Glomerular visceral epithelial cell (primary cell): ENCODE data around the gene KSR2.
A peak's percentile ranks its signal among the peaks of the same experiment; 100 is the strongest.
"Not testable (repeated sequence)": the region's sequence is repeated elsewhere in the genome, so short reads cannot be mapped to it uniquely, and the experiment has no call there.

Source experiments
- DNase-seq: peaks from one replicate; pipeline ENCODE4 v3.0.0-alpha.2; 2016; ENCODE audit errors: extremely low spot score

Gene KSR2

DNA sequence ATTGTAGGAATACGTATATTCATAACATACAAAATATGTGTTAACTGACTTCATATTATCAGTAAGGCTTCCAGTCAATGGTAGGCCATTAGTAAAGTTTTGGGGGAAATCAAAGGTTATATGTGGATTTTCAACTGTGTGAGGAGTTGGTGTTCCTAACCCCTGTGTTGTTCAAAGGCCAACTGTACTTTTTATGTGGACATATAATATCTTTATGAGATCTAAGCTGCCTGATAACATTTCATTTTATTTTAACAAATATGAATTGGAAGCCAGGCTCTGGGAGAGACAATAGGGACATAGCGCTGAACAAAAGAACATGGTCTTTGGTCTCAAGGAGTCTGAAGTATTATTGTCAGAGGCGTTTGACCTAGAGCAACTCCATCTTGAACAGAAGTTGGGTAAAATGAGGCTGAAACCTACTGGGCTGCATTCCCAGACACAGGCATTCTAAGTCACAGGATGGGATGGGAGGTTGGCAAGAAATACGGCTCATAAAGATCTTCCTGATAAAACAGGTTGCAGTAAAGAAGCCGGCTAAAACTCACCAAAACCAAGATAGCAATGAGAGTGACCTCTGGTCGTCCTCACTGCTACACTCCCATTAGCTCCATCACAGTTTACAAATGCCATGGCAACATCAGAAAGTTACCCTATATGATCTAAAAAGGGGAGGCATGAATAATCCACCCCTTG lies 147.2 kb downstream of the KSR2 start:
- no peak for DNase-seq

DNA sequence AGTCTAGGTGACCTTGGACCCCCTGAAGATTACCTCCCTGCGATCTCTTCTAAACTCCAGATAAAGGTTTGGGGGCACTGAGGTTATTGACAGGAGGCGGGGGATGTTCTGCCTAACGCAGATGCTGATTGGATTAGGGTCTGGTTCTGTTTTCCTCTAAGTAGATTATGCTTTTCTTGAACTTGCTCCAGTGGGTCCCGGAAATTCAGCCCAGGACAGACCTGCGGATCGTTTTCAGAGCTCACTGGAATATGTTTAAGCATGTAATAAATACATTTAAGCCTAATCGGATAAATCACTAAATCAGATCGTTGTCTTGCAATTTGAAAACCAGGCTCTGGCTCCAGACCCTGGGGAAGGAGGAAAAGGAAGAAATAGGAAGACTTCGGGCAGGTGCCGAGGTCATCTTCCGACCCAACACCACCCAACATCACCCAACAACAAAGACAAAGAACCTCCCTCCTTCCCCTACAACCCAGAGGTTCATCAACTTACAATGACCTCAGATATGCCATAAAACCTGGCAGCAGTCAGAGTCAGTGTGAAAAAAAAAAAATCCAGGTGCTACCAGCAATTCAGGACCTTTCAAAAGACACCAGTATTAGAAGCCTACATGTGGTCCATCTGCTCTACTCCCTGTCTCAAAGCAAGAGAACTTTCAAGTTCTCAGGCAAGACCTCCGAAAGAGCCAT lies 148.4 kb downstream of the KSR2 start:
- no peak for DNase-seq

DNA sequence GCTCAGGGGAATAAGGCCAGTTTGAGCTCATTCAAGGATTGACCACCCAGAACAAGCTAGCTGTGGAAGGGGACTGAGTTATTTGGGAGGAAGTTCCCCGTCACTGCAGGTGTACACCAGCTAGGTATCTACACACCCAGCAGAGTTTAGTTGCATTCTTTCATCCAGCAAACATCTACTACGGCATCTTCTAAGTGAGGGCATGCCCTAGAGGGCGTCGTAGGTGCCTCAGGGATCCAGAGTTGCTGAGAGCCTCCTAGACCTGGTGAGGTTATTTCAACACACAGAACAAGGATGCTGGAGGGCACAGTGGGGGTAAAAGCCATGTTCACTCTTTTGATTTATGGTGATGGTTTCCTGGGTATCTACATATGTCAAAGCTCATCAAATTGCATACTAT lies 149.6 kb downstream of the KSR2 start:
- no peak for DNase-seq

DNA sequence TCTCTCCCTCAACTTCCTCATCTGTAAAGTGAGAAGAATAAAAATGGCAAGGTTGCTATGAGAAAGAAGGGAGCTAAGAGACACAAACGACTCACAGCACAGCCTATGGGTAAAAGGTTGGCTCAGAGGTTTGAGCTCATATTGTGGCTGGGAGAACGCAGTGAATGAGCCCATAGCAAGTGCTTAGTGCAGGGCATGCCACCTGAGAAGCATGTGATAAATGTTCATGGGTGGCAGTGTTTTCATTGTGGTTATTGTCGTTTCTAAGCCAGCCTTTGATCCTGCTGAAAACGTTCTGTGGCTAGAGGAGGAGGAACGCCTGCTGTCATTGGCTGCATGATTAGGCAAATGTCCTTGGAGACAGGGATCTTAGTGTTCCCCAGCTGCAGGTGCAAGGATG lies 150.4 kb downstream of the KSR2 start:
- DNase-seq = no peak

DNA sequence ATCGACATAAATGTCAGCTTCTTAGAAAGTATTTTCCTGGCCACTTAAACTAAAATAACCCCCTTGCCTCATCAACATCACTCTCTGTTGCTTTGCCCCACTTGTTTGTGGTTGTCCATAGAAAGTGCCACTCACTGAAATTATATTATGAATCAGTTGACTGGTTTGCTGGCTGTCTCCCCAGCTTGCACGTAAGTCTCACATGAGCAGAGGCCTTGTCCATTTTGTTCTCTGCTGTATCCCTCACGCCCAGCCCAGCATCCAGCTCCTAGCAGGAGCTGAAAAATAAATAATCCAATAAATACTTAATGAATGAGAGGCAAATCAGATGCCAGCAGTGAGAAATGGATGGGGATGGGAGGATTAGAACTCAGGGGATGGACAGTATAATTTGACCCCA lies 159.3 kb downstream of the KSR2 start:
- no peak for DNase-seq

DNA sequence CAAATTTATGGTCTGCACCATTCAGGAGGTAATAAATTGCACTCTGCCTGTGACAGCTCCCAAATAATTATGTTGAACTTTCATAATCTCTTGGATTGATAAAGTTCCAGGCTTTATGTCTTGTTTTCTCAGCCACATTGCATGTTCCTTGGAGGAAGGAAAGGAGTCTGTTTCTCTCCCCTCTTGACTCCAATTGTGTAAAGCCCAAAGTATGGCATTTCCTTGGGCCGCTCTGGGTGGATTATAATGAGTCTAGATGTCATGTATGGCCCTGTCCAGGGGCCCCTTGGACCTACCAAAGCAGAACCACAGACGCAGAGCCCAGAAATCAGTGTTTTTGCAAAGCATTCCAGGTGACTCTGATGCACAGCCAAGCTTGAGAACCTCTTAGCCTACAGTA lies 160.8 kb downstream of the KSR2 start:
- no peak for DNase-seq

DNA sequence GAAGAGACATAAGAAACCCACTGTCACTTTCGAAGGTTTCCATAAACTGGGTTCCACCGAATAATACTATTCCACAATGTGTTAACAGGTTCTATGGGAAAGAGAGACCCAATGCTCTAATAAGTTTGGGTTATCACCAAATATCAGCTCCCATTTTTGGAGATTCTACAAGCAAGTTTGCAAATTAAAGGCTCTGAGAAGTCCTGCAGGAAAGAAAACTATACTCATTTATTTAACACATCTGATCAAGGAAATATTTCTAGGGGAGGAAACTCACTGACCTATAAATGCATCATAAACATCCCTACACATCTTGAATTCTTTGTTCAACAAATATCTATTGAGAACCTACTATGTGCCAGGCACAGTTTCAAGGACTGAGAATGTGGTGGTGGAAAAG lies 161.4 kb downstream of the KSR2 start:
- DNase-seq = no peak

DNA sequence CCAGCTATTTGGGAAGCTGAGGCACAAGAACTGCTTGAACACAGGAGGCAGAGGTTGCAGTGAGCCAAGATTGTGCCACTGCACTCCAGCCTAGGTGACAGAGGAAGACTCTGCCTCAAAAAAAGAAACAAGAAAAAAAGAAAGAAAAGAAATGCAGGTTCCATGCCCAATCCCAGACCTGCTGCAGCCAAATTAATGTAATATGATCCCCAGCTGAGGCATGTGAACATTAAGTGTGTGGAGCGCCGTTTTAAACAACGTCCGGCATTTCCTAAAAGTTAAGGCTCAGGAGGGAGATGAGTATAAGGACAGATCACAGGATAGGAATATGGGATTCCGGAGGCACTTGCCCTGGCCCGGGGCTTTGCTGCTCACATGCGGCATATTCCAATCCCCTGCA lies 162.9 kb downstream of the KSR2 start:
- DNase-seq = no peak

DNA sequence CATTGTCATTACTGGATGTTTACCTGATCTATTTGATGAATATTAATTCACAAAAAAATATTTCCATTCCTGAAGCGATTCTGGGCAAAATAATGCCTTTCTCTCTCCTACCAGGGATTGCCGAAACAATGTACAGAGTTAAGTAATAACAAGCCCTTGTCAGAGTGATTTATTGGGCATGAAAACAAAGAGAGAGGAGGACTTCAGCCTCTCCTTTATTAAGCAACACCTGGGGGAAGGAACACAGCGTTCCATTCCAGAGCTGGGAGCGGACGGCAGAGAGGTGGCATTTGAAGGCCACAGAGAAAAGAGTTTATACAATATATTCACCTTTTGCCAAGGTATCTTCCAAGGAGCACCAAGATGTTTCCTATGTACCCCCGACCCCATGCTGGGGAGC lies 165.8 kb downstream of the KSR2 start:
- no peak for DNase-seq

DNA sequence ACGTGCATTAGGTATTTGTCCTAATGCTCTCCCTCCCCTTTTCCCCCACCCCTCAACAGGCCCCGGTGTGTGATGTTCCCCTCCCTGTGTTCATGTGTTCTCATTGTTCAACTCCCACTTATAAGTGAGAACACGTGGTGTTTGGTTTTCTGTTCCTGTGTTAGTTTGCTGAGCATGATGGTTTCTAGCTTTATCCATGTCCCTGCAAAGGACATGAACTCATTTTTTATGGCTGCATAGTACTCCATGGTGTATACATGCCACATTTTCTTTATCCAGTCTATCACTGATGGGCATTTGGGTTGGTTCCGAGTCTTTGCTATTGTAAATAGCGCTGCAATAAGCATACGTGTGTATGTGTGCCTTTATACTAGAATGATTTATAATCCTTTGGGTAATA lies 168.1 kb downstream of the KSR2 start:
- DNase-seq = not testable (repeated sequence)

DNA sequence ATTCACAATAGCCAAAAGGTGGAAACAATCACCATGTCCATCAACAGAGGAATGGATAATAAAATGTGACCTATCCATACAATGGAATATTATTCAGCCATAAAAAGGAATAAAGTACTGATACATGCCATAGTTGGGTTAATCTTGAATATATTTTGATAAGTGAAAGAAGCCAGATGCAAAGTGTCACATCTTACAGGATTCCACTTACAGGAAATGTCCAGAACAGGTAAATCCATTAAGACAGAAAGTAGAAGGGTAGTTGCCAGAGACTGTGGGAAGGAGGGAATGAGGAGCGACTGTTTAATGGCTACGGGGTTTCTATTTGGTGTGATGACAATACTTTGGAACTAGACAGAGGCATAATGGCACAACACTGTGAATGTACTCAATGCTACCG lies 171.6 kb downstream of the KSR2 start:
- DNase-seq = no peak

DNA sequence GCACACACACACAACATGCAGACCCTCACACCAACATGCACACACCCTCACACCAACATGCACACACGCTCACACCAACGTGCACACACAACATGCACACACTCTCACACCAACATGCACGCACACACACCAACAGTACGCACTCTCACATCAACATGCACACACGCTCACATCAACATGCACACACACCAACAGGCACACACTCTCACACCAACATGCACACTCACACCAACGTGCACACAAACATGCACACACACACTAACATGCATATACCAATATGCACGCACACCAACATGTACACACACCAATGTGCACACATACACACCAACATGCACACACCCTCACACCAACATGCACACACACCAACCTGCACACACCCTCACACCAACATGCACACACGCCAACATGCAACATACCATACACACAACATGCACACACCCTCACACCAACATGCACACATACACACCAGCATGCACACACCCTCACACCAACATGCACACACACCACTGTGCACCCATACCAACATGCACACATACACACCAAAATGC lies 175.8 kb downstream of the KSR2 start:
- no peak for DNase-seq

DNA sequence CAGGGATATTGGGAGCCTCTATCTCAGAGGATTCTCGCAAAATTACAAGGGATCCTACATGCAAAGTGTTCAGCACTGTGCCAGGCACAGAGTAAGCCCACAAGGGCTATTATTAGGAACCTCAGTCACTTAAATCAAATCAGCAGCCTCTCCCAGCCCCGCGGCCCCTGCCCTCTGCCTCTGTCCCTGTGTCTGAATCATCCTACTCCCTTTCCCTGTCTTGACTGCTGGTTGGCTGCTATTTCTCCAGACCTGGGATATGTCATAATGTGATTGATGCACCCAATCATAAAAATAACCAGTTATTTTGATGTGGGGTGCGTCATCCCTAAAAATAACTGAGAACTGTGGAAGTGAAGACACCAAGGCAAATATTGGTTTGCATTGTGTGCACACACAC lies 176.3 kb downstream of the KSR2 start:
- DNase-seq = no peak

DNA sequence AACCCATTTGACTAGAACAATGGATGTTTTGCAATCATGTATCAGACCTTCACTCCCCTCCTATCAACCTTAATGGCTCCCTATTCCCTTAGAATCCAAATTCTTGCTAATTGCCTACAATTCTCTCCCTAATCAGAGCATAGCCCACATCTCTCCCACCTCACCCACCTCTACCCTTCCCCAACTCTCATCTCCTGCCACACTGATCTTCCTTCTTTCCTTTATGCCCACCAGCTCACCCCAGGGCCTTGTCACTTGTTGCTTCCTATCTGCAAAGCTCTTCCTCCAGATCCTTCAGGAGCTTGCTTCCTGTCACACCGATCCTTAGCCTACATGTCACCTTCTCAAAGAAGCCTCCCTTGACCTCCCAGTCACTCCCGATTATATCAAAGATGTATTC lies 177.8 kb downstream of the KSR2 start:
- DNase-seq = no peak

DNA sequence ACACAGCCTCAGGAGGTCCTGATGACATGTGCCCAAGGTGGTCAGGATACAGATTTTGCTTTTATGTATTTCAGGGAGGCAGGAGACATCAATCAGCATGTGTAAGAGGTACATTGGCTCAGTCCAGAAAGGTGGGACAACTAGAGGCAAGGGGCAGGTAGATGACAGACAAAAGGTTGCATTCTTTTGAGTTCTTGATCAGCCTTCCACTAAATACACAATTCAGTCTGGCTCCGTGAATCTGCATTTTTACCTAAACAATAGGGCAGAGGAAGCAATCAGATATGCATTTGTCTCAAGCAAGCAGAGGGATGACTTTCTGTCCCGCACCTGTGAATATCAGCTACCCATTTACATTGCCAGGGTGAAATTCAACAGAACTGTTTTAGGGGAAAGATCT lies 178.6 kb downstream of the KSR2 start:
- no peak for DNase-seq

DNA sequence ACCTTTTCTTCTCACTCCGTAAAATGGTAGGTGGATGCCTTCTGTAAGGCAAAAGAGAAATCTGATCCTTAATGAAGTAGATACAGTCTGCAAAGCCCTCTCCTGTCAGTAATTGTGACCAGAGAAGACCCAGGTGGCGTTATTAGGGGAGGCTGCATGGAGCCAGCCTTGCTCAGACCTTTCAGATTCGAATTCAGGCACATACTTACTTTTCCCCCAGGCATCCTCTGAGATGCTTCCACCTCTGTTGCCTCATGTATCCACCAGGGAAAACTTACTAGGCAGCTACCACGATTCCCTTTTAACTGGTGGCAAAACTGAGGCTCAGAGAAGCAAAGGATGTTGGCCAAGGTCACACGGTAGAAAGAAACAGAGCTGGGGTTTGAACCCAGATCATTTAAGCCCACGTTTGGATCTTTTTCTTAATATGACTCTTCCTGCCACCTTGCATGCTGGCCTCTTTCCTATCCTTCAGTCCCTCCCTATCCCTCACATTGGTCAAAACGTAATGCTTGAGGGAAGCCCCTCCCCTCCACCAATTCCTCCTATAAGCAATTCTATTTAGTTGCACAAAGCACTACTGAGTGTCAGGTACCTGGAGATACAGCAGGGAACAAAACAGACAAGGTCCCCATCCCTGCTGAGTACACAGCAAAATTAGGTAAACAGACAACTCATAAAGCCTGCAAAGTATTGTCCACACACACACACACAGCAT lies 179.4 kb downstream of the KSR2 start:
- DNase-seq = no peak

DNA sequence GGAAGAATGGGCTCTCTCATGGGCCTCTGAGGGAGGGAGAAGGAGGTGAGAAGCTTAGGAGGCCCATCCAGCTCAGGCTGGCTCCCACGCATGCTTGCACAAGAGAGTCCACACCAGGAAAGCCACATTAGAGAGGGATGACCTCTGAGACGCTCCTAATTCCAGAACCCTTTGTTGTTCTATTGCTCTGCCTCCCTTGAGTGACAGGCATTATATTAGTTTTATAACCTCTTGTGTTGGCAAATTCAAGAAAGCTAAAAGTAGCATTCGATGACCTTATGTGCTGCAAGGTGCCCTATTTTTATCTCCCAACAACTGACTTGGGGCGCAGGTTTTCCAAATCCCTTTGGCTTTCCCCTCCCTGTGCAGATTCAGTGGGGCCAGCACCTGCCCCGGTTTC lies 190.1 kb downstream of the KSR2 start:
- no peak for DNase-seq

DNA sequence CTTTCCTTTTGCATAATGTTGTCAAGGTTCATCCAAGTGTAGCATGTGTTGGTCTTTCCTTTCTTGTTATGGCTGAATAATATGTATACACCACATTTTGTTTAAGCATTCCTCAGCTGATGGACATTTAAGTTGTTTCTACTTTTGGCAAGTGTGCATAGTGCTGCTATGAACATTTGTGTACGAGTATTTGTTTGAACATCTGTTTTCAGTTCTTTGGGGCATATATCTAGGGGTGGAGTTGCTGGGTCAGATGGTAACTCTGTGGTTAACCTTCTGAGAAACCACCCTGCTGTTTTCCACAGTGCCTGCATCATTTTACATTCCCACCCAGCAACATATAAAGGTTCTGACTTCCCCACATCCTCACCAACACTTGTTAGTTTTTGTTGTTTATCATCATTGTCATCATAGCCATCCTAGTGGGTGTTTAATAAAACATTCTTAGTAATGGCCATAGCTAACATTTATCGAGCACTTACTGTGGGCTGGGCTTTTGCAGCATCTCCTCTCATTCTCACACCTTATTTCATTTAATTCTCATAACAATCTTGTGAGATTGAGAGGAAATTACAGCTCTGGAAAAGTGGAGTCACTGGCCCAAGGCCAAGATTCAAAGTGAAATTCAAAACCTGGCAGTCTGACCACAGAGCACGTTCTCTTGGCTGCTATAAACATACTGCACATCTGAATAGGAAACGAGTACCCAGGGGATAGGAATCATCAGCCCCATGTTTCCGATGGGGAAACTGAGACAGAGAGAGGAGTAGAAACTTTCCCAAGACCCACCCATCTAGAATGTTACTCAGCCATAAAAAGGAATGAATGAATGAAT lies 193.6 kb downstream of the KSR2 start:
- peak; percentile 2 for DNase-seq

DNA sequence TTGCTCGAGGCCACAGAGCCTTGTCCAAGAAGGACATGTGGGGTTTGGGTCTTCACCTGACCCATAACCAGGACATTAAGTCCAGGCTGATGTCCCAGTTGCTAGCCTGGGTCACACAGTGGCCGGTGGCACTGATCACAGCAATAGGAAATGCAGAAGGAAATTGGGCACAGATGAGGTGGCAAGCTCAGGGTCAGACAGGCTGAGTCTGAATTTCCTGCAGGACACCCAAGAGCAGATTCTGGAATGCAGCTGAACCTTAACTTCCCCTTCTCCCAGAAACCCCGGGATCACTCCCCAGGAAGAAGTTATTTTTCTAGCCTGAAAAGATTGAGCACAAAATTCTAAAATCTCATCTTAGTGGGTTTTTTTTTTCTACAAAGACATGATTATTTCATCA lies 199.9 kb downstream of the KSR2 start:
- no peak for DNase-seq

DNA sequence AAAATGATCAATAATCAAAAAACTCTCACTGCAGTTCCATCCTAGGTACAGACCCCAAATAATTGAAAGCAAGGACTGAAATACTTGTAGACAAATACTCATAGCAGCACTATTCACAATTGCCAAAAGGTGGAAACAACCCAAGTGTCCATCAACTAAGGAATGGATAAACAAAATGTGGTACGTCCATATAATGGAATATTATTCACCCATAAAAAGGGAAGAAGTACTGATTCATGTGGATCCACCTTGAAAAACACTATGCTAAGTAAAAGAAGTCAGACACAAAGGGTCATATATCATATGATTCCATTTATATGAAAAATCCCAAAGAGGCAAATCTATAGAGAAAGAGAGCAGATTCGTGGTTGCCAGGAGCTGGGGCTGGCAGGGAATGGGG lies 202.8 kb downstream of the KSR2 start:
- no peak for DNase-seq

DNA sequence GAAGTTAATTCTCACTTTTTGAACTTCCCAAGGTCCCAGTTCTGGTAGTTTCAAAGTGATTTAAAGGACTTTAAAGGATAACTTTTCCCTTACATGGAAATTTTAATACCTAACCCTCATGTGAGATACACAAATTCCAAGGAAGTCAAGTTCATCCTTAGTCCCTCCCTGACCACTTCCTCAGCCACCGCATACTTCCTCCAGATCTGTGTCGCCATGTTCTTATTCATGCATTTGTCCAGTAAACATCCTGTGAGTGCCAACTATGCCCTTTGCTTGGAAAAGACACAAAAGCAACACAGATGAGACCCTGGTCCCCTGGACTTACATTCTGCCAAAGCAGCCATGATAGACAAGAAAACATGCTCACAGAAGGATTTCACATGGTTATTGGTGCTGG lies 206.6 kb downstream of the KSR2 start:
- no peak for DNase-seq

DNA sequence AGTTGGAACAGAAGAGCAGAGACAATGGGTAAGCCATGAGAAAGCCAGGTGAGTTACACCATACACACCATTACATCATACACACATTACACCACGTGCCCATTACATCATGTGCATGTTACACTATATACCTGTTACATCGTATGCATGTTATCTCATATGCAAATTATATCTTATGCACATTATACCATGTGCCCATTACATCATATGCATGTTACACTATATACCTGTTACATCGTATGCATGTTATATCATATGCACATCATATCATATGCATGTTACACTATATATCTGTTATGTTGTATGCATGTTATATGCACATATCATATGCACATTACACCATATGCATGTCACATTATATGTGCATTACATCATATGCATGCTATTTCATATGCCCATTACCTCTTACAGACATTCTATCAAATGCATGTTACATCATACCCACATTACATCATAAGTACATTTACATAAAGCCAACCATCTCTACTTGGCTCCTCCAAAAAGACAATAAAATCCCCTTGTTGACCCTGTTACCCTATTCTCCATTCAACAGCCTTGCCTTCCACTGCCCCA lies 207.2 kb downstream of the KSR2 start:
- DNase-seq = no peak
